ENCODE measurements around the gene WWP2.
"Not testable (repeated sequence)": the region's sequence is repeated elsewhere in the genome, so short reads cannot be mapped to it uniquely, and the experiment has no call there.

WWP2 gene

GRCh38 chr16:69745959-69746358 lies 16.2 kb upstream of the WWP2 start:
- DNase-seq (ENCODE audit: low read depth) = no peak

GRCh38 chr16:69747115-69747514 lies 15.0 kb upstream of the WWP2 start:
- no peak for DNase-seq (ENCODE audit: low read depth)

- DNase-seq (ENCODE audit: low read depth) = no peak
Observed at GRCh38 chr16:69748694-69749345, 13.3 kb upstream of the WWP2 start.

- no peak for DNase-seq (ENCODE audit: low read depth)
Observed at GRCh38 chr16:69754143-69754468, 8.0 kb upstream of the WWP2 start.

DNA sequence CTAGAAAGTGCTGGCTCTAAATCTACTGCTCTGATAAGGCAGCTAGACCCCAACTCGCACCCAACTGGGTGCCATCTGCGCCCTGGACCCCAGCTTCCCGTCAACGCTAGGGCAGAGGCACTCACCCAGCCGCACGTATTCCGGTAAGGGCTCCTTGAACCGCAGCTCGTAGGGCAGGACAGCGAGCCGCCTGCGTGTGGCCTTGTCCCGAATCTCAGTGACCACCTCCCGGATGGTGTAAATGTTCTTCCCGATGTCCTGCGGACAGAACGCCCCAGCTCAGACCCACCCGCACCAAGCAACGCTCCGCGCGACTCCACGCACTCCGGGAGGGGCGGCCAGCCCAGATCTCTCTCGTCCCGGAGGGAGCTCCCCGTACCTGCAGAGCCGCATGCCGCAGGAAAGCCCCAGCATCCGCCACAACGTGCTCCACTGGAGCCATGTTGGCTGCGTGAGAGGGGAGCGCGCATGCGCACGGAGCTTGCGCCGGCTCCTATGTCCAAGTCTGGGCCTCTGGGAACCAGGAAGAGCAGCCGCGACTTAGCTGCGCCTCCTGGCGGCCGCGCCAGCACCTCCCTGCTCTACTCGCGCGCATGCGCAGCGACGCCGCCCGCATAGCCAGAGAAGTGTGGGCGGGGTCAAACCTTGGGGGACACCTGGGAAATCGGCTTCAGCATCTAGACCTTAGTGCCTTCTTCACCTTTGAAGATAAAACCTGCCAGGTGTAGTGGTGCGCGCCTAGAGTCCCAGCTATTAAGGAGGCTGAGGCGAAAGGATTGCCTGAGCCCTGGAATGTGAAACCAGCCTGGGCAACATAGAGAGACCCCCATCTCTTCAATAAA lies 7.4 kb upstream of the WWP2 start, which contains the start of gene NOB1:
Gene NOB1, minus strand, starts transcription at position 458 of the 842 bp plus-strand sequence. Its CDS starts 16 bp downstream, at position 442.
- DNase-seq (ENCODE audit: low read depth) = peak; percentile 91

DNA sequence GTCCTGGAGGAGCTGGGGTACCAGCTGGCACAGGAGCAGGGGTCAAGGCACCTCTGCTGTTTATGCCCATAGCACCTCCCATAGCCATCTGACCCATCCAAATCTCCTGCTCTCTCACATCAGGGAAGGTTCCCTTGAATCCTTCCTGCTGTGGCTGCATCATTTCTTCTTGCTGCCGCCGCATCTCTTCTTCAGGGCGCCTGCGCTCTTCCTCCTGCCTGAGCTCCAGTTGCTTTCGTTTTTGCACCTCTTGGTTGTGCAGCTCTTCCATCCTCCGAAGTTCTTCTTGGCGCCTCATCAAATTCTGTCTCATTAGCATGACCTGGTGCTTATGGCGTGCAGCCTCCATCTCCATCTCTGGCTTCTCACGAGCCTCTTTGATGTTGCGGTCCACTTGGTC lies 5.4 kb upstream of the WWP2 start:
- no peak for DNase-seq (ENCODE audit: low read depth)

DNA sequence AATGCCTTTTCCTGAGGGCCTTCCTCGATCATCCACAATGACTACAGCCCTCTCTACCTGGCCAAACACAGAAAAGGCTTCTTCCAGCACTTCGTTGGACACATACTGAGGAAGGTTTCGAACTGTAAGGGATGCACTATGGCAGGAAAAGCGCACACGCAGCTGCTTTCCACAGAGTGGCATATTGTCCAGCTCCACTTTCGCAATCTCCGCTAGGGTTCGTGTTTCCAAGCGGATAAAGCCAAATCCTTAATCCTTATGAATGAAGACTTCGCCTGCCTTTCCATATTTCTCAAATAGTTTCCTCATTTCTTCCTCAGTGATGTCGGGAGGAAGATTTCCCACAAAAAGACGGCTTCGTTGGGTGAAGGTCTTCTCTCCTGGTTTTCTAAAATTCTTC lies 4.8 kb upstream of the WWP2 start:
- DNase-seq (ENCODE audit: low read depth) = not testable (repeated sequence)

- DNase-seq (ENCODE audit: low read depth) = no peak
Observed at GRCh38 chr16:69762814-69763598, 874 bp downstream of the WWP2 start.

GRCh38 chr16:69763599-69763942 lies 1.4 kb downstream of the WWP2 start:
- no peak for DNase-seq (ENCODE audit: low read depth)

GRCh38 chr16:69767459-69768229 lies 5.5 kb downstream of the WWP2 start:
- DNase-seq (ENCODE audit: low read depth) = no peak

DNA sequence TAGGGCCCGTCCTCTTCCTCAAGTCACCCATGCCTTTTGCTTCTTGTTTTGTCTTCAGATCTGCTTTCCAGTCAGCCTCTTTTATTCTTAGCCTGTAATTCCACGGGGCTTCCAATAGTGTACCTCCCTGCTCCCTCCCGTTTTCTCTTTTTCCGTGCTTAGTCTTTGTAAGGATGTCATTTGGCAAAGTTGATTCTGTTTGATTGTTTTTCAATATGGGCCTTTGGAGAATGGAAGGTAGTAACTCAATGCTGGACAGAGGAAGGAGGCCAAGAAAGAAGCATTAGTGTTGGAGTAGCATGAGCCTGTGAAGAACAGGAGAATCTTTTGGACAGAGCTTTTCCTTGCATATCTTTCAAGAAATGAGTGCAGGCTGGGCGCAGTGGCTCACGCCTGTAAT lies 6.5 kb downstream of the WWP2 start:
- no peak for DNase-seq (ENCODE audit: low read depth)

GRCh38 chr16:69769404-69769803 lies 7.3 kb downstream of the WWP2 start:
- no peak for DNase-seq (ENCODE audit: low read depth)

- DNase-seq (ENCODE audit: low read depth) = no peak
Observed at GRCh38 chr16:69771651-69771967, 9.5 kb downstream of the WWP2 start.

DNA sequence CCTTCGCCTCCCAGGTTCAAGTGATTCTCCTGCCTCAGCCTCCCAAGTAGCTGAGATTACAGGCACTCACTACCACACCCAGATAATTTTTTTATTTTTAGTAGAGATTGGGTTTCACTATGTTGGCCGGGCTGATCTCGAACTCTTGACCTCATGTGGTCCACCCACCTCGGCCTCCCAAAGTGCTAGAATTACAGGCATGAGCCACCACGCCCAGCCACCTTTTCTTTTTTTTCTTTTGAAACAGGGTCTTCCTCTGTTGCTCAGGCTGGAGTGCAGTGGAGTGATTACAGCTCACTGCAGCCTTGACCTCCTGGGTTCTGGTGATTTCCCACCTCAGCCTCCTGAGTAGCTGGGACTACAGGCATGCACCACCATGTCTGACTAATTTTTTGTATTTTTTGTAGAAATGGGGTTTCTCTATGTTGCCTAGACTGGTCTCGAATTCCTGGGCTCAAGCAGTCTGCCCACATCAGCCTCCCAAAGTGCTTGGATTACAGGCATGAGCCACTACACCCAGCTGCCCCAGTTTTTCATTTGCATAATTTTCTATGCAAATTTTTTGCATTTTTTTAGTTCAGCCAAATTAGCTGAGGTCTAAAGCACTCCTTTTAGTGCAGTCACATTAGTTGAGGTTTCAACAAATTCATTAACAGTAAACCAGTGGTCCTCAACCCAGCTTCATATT lies 11.3 kb downstream of the WWP2 start:
- no peak for DNase-seq (ENCODE audit: low read depth)

GRCh38 chr16:69775563-69775962 lies 13.4 kb downstream of the WWP2 start:
- DNase-seq (ENCODE audit: low read depth) = no peak

- no peak for DNase-seq (ENCODE audit: low read depth)
Observed at GRCh38 chr16:69779724-69780123, 17.6 kb downstream of the WWP2 start.

DNA sequence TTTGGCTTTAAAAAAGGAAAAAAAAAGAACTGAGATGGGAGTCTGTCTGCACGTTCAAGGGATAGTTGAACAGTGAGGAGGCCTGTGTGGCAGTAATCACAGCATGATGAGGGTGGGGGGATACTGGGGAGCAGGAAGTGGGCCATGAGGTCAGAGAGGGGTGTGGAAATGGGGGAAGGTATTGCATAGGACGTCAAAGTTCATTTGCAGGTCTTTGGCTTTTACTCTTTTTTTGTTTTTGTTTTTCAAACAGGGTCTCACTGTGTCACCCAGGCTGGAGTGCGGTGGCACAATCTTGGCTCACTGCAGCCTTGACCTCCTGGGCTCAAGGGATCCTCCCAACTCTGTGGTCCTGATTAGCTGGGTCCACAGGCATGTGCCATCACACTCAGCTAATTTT lies 19.0 kb downstream of the WWP2 start:
- no peak for DNase-seq (ENCODE audit: low read depth)

GRCh38 chr16:69784586-69784985 lies 22.5 kb downstream of the WWP2 start:
- no peak for DNase-seq (ENCODE audit: low read depth)

DNA sequence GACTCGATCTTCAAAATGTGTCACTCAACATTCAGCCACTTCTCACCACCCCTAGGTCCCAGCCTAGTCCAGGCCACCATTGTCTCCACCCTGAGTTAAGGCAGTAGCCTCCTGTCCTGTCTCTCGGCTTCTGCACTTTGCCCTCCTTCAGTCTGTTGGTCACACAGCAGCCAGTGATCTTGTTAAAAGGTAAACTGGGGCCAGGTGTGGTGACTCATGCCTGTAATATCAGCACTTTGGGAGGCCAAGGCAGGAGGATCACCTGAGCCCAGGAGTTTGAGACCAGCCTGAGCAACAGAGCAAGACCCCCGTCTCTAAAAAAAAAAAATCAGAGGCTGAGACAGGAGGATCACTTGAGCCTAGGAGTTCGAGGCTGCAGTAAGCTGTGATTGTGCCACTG lies 25.8 kb downstream of the WWP2 start:
- DNase-seq (ENCODE audit: low read depth) = no peak

GRCh38 chr16:69791391-69791847 lies 29.3 kb downstream of the WWP2 start:
- not testable (repeated sequence) for DNase-seq (ENCODE audit: low read depth)

DNA sequence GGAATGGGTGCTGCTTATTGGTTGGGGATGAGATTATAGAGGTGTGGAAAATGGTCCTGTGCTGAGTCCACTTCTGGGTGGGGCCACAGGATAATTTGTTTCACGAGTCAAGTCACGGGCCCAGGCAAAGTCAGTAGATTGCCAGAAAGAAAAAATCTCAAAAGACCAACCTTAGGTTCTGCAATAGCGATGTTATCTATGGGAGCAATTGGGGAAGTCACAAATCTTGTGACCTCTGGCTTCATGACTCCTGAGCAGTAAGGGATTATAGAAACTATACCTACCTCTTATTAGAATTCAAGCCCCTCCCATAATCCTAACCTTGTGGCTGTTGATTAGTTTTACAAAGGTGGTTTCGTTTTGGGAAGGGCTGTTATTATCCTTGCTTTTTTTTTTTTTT lies 31.4 kb downstream of the WWP2 start:
- no peak for DNase-seq (ENCODE audit: low read depth)

- DNase-seq (ENCODE audit: low read depth) = no peak
Observed at GRCh38 chr16:69794486-69794885, 32.4 kb downstream of the WWP2 start.
